Right lobe of liver (tissue), 6 donors: ENCODE results near the gene SMIM28. TPM values are rescaled to one million over a fixed set of nuclear protein-coding genes. Genes with fewer than 3 reads are reported as not detected.
A peak's percentile ranks its signal among the peaks of the same experiment; 100 is the strongest.

Experiments used
- ATAC-seq, 4 donors: fragments of 200-7000 bp; cut with Tn5 transposase; one replicate each; pipeline ENCODE4 v1.9.1; 2020; ENCODE audit warnings: mild to moderate bottlenecking in 4 of 4, moderate library complexity in 4 of 4
- DNase-seq, 3 donors: peaks; one replicate each; pipeline ENCODE4 v3.0.0-alpha.2; 2020
- H3K27ac ChIP-seq, 3 donors: fragments of 200-600 bp; one replicate each; pipeline ENCODE4 v1.8.0; 2022
- H3K27me3 ChIP-seq, 2 donors: fragments of 200-600 bp; one replicate each; pipeline ENCODE4 v1.8.0; 2022
- H3K36me3 ChIP-seq, 4 donors: fragments of 200-600 bp; sonication (generic) in 1 of 4; one replicate each; pipeline versions ENCODE4 v1.5.1 to v1.8.0; 2017 to 2022; ENCODE audit warnings: control low read depth in 1 of 4
- H3K4me1 ChIP-seq, 4 donors: fragments of 200-600 bp; sonication (generic) in 1 of 4; one replicate each; pipeline versions ENCODE4 v1.5.1 to v1.8.0; 2017 to 2022; ENCODE audit warnings: control low read depth in 1 of 4
- H3K4me3 ChIP-seq, 3 donors: fragments of 200-600 bp; one replicate each; pipeline ENCODE4 v1.8.0; 2022
- H3K9me3 ChIP-seq, 4 donors: fragments of 200-600 bp; sonication (generic) in 1 of 4; one replicate each; pipeline versions ENCODE4 v1.5.1 to v1.8.0; 2017 to 2022; ENCODE audit warnings: control low read depth in 1 of 4
- POLR2A ChIP-seq: fragments of 450-650 bp; IDR thresholded peaks from one replicate; pipeline ENCODE4 v1.6.1; 2017; ENCODE audit warnings: antibody characterized with exemption, mild to moderate bottlenecking
- whole genome bisulfite sequencing: methylation state at CpG from one replicate; pipeline ENCODE4 v1.1.6; 2018; ENCODE audit warnings: low coverage, low lambda C conversion rate; ENCODE audit not compliant: insufficient coverage; ENCODE audit errors: missing lambda C conversion rate; 5-methylcytosine and 5-hydroxymethylcytosine counted together
- intact Hi-C, 2 donors: fragments of 100-400 bp; cut with DNase I; formaldehyde crosslinking; loops; one replicate each; pipeline versions ENCODE4 v1.11.2 to v1.14.1; 2022
- total RNA-seq, 6 experiments: library from RNA; depleted of rRNA in 2 of 6; stranded (reverse); fragments of >200 nt in 2 of 6; fragmentation: NEBNext Ultra II Directional in 3 of 6; extraction: Animal tissue kit (Norgen Biotek cat#: 25700) in 3 of 6; gene quantifications; one replicate each; pipeline versions ENCODE4 v1.1.0 to v1.2.4, GENCODE V29; 2016 to 2023
- TF ChIP-seq, protein P1 (sequence below), 4 donors: fragments of 200-600 bp in 3 of 4; fragments of 450-650 bp in 1 of 4; IDR thresholded peaks; one replicate each; pipeline versions ENCODE4 v1.5.1 to v1.8.0; 2016 to 2022; ENCODE audit warnings: antibody characterized with exemption in 4 of 4, mild to moderate bottlenecking in 2 of 4
- donor health status: DM: no; HTN: yes; CAD: no.
- donor health status: DM: no; HTN: no; CAD: no.
- donor health status: DM: no; HTN: no; CAD: no.
- donor health status: DM: no; HTN: yes; CAD: no.
- donor health status: DM: no; HTN: yes; CAD: no.

The SMIM28 gene
- total RNA-seq, 6 experiments from 2014 or later = not detected

DNA sequence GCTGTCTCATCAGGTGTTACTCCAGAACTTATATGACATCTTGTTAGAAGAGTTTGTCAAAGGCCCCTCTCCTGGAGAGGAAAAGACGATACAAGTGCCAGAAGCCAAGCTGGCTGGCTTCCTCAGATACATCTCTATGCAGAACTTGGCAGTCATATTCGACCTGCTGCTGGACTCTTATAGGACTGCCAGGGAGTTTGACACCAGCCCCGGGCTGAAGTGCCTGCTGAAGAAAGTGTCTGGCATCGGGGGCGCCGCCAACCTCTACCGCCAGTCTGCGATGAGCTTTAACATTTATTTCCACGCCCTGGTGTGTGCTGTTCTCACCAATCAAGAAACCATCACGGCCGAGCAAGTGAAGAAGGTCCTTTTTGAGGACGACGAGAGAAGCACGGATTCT, 43.7 kb upstream of the SMIM28 start:
- H3K9me3 ChIP-seq = no peaks in the 10 kb centered on the region
- 33% methylated on average over 1 of the region's 14 CpGs for WGBS
- H3K4me3 ChIP-seq = no peak overlapping the region
- H3K27me3 ChIP-seq = no peaks in the 10 kb centered on the region
- no peaks in the 10 kb centered on the region for H3K4me1 ChIP-seq
- no peak overlapping the region for H3K27ac ChIP-seq
- intact Hi-C loops = no loop called here
- no peak for ATAC-seq
- DNase-seq = no peak
- TF ChIP-seq POLR2A = no peak
- TF ChIP-seq, protein P1, sequence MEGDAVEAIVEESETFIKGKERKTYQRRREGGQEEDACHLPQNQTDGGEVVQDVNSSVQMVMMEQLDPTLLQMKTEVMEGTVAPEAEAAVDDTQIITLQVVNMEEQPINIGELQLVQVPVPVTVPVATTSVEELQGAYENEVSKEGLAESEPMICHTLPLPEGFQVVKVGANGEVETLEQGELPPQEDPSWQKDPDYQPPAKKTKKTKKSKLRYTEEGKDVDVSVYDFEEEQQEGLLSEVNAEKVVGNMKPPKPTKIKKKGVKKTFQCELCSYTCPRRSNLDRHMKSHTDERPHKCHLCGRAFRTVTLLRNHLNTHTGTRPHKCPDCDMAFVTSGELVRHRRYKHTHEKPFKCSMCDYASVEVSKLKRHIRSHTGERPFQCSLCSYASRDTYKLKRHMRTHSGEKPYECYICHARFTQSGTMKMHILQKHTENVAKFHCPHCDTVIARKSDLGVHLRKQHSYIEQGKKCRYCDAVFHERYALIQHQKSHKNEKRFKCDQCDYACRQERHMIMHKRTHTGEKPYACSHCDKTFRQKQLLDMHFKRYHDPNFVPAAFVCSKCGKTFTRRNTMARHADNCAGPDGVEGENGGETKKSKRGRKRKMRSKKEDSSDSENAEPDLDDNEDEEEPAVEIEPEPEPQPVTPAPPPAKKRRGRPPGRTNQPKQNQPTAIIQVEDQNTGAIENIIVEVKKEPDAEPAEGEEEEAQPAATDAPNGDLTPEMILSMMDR (IDR thresholded peaks at IDR 0.05) = no peak
- H3K36me3 ChIP-seq = no peaks in the 10 kb centered on the region

- no peak for DNase-seq
Measured at GRCh38 chr6:138334963-138335362, 42.7 kb upstream of the SMIM28 start.

GRCh38 chr6:138336221-138336620, 41.5 kb upstream of the SMIM28 start:
- Histone ChIP-seq H3K9me3 (no peaks in the 10 kb centered on the region), H3K4me3 (no peak overlapping the region), H3K36me3 (no peaks in the 10 kb centered on the region), H3K27ac (no peak overlapping the region), H3K27me3 (no peaks in the 10 kb centered on the region), H3K4me1 (no peaks in the 10 kb centered on the region)
- 75% methylated on average over 6 of the region's 8 CpGs for WGBS
- intact Hi-C loops = no loop called here
- ATAC-seq (no peak), DNase-seq (no peak)
- TF ChIP-seq POLR2A = no peak
- TF ChIP-seq, protein P1 (IDR thresholded peaks at IDR 0.05) = no peak

More at GRCh38 chr6:138334963-138335362, 42.7 kb upstream of the SMIM28 start:
- H3K9me3 ChIP-seq = no peaks in the 10 kb centered on the region
- ATAC-seq = no peak
- H3K27ac ChIP-seq = no peak overlapping the region
- H3K36me3 ChIP-seq = no peaks in the 10 kb centered on the region
- H3K27me3 ChIP-seq = no peaks in the 10 kb centered on the region
- H3K4me3 ChIP-seq = no peak overlapping the region
- WGBS = 96% methylated on average over 4 of the region's 14 CpGs
- intact Hi-C loops = no loop called here
- H3K4me1 ChIP-seq = no peaks in the 10 kb centered on the region
- TF ChIP-seq, protein P1 (IDR thresholded peaks at IDR 0.05) = no peak
- TF ChIP-seq POLR2A = no peak

DNA sequence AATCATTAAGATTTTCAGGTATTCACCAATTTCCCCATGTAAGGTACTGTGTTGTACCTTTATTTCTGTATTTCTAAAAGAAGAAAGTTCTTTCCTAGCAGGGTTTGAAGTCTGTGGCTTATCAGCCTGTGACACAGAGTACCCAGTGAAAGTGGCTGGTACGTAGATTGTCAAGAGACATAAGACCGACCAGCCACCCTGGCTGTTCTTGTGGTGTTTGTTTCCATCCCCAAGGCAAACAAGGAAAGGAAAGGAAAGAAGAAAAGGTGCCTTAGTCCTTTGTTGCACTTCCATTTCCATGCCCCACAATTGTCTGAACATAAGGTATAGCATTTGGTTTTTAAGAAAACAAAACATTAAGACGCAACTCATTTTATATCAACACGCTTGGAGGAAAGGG, 40.6 kb upstream of the SMIM28 start:
- ATAC-seq (no peak), DNase-seq (no peak)
- Histone ChIP-seq H3K4me3 (no peak overlapping the region), H3K4me1 (no peaks in the 10 kb centered on the region), H3K36me3 (no peaks in the 10 kb centered on the region), H3K9me3 (no peaks in the 10 kb centered on the region), H3K27me3 (no peaks in the 10 kb centered on the region), H3K27ac (no peak overlapping the region)
- 92% methylated on average over 4 of the region's 4 CpGs for WGBS
- TF ChIP-seq, protein P1 (IDR thresholded peaks at IDR 0.05) = no peak
- no peak for TF ChIP-seq POLR2A
- intact Hi-C loops = no loop called here

- Histone ChIP-seq H3K4me1 (no peaks in the 10 kb centered on the region), H3K4me3 (no peak overlapping the region), H3K36me3 (no peaks in the 10 kb centered on the region), H3K9me3 (no peaks in the 10 kb centered on the region), H3K27ac (no peak overlapping the region), H3K27me3 (no peaks in the 10 kb centered on the region)
- TF ChIP-seq, protein P1 (IDR thresholded peaks at IDR 0.05) = no peak
- TF ChIP-seq POLR2A = no peak
- WGBS = 73% methylated on average over 1 of the region's 1 CpG
- ATAC-seq (peak in 1 of 4 donors; percentile 7), DNase-seq (no peak)
- intact Hi-C loops = no loop called here
Measured at GRCh38 chr6:138339024-138339423, 38.7 kb upstream of the SMIM28 start.
